ENCODE measurements around the gene PDE4D. TPM values are rescaled to one million over a fixed set of nuclear protein-coding genes. Genes with fewer than 3 reads are reported as not detected.

Gene PDE4D
- total and polyA plus RNA-seq, 3 donors from 2014 or later: 7.8 to 13.9 (median 8.7) TPM

DNA sequence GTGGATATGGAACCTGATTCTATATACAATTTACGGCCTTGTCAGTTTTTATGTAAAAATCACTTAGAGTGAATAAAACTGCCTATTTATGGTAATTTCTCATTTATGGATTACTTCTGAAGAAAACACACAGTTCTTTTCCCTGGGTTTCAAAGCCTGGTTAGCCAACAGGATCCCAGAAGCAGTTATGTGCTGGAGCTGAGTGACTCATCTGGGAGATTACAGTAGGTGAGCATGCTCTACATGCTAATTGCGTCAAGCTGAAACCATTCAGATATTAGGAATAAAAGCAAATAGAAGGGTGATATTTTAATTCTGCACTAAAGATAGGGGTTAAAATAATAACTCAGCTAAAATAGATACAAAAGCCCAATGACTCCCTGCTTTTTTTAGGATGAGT lies 47.8 kb downstream of the PDE4D start:
- Histone ChIP-seq H3K9me3 (no peaks in the 10 kb centered on the region), H3K4me3 (no peak overlapping the region), H3K36me3 (ENCODE audit: low read depth, missing control alignments) (no peaks in the 10 kb centered on the region), H3K4me1 (no peaks in the 10 kb centered on the region), H3K27ac (no peak overlapping the region), H3K27me3 (no peaks in the 10 kb centered on the region)
- DNase-seq: no peak
- WGBS, 2 donors: 89 to 93% methylated on average over 2 of the region's 2 CpGs
- TF ChIP-seq, protein P1, sequence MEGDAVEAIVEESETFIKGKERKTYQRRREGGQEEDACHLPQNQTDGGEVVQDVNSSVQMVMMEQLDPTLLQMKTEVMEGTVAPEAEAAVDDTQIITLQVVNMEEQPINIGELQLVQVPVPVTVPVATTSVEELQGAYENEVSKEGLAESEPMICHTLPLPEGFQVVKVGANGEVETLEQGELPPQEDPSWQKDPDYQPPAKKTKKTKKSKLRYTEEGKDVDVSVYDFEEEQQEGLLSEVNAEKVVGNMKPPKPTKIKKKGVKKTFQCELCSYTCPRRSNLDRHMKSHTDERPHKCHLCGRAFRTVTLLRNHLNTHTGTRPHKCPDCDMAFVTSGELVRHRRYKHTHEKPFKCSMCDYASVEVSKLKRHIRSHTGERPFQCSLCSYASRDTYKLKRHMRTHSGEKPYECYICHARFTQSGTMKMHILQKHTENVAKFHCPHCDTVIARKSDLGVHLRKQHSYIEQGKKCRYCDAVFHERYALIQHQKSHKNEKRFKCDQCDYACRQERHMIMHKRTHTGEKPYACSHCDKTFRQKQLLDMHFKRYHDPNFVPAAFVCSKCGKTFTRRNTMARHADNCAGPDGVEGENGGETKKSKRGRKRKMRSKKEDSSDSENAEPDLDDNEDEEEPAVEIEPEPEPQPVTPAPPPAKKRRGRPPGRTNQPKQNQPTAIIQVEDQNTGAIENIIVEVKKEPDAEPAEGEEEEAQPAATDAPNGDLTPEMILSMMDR (IDR thresholded peaks at IDR 0.05): no peak
- TF ChIP-seq POLR2A (IDR thresholded peaks at IDR 0.05): no peak
- intact Hi-C loops (cut with DNase I; ENCODE audit: low total_unique reads): no loop called here

DNA sequence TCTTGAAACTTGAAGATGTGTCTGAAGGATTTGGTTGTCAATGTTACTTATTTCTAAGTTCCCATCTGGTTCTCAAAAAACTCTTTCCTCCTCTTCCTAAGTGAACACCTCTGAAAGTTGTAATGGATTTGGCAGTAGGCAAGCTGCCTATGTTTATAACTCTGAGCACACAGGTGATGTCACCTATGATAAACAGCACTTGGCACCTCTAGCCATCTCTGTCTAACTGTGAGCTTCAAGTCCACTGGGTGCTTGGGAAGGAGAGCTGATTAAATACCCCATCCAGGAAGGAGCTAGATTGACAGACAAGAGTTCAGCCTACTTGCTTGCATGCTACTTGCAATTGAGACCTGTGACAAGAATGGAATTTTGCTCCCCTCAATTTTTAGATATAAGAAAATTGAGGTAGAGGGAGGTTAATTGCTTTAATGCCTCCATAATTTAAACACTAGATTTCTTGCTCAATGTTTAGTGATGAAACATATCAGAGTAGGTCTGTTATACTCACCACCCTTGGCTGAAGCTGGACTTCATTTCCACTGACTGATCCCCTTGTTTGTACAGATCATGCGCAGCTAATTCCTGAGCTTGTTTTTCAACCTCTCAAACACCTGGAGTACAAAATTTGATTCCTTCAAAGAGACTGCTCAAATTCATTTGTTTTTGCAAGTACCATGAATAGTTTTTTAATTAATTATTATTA lies 49.9 kb downstream of the PDE4D start:
- intact Hi-C loops (cut with DNase I; ENCODE audit: low total_unique reads): no loop called here
- H3K36me3 ChIP-seq (ENCODE audit: low read depth, missing control alignments): no peaks in the 10 kb centered on the region
- WGBS, 2 donors: 95 to 96% methylated on average over 1 of the region's 1 CpG
- no peak for TF ChIP-seq POLR2A (IDR thresholded peaks at IDR 0.05)
- TF ChIP-seq, protein P1 (IDR thresholded peaks at IDR 0.05): no peak
- no peaks in the 10 kb centered on the region for H3K4me1 ChIP-seq
- no peak for DNase-seq
- no peak overlapping the region for H3K4me3 ChIP-seq
- no peaks in the 10 kb centered on the region for H3K27me3 ChIP-seq
- H3K27ac ChIP-seq: no peak overlapping the region
- no peaks in the 10 kb centered on the region for H3K9me3 ChIP-seq

- Histone ChIP-seq H3K4me1 (no peaks in the 10 kb centered on the region), H3K4me3 (no peak overlapping the region), H3K27me3 (no peaks in the 10 kb centered on the region), H3K9me3 (no peaks in the 10 kb centered on the region), H3K27ac (no peak overlapping the region), H3K36me3 (ENCODE audit: low read depth, missing control alignments) (no peaks in the 10 kb centered on the region)
- 55 to 74% methylated on average over 1 of the region's 1 CpG for WGBS, 2 donors
- DNase-seq: no peak
- no peak for TF ChIP-seq POLR2A (IDR thresholded peaks at IDR 0.05)
- TF ChIP-seq, protein P1 (IDR thresholded peaks at IDR 0.05): no peak
- intact Hi-C loops (cut with DNase I; ENCODE audit: low total_unique reads): no loop called here
Observed at GRCh38 chr5:59842999-59843398, 50.5 kb downstream of the PDE4D start.

GRCh38 chr5:59840200-59840601 lies 53.3 kb downstream of the PDE4D start:
- Histone ChIP-seq H3K27ac (no peak overlapping the region), H3K36me3 (ENCODE audit: low read depth, missing control alignments) (no peaks in the 10 kb centered on the region), H3K9me3 (no peaks in the 10 kb centered on the region), H3K27me3 (no peaks in the 10 kb centered on the region), H3K4me1 (no peaks in the 10 kb centered on the region), H3K4me3 (no peak overlapping the region)
- no peak for TF ChIP-seq POLR2A (IDR thresholded peaks at IDR 0.05)
- TF ChIP-seq, protein P1 (IDR thresholded peaks at IDR 0.05): no peak
- intact Hi-C loops (cut with DNase I; ENCODE audit: low total_unique reads): no loop called here
- 60 to 61% methylated on average over 3 of the region's 3 CpGs for WGBS, 2 donors
- DNase-seq: no peak

DNA sequence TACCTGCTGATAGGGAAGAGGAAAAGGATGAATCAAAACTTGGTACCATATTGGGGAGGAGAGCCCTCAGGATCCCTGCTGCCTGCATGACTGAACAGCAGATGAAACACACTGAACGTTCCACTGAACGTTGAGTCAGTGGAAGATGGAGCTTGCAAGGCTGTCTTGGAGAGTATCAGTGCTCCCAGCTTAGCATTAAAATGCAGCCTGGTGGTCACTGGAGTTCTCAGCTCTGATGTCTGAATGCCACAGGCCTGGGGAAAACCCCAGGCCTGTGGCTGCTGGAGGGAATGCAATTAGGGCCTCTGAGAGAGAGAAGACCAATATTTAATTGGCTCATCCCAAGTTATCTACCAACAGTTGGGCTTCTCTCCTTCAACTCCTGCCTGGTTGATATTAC lies 54.5 kb downstream of the PDE4D start:
- TF ChIP-seq, protein P1 (IDR thresholded peaks at IDR 0.05): no peak
- no peak for TF ChIP-seq POLR2A (IDR thresholded peaks at IDR 0.05)
- H3K27ac ChIP-seq: no peak overlapping the region
- no peaks in the 10 kb centered on the region for H3K9me3 ChIP-seq
- no peaks in the 10 kb centered on the region for H3K4me1 ChIP-seq
- no peak overlapping the region for H3K4me3 ChIP-seq
- DNase-seq: no peak
- no peaks in the 10 kb centered on the region for H3K27me3 ChIP-seq
- intact Hi-C loops (cut with DNase I; ENCODE audit: low total_unique reads): no loop called here
- 80 to 93% methylated on average over 2 of the region's 2 CpGs for WGBS, 2 donors
- H3K36me3 ChIP-seq (ENCODE audit: low read depth, missing control alignments): no peaks in the 10 kb centered on the region
